ENCODE measurements around the gene NEURL2. TPM values are rescaled to one million over a fixed set of nuclear protein-coding genes. Genes with fewer than 3 reads are reported as not detected.

The NEURL2 gene
- total RNA-seq, 1 donor from 2014 or later = 3.3 TPM

Other genes with a start within 250 kb of the NEURL2 start
- not detected in 2 replicates for gene WFDC11, start 221.0 kb downstream of the NEURL2 start, total RNA-seq
- gene WFDC13, start 189.2 kb downstream of the NEURL2 start, total RNA-seq = not detected in 2 replicates
- not detected in 2 replicates for gene WFDC10B, start 186.2 kb downstream of the NEURL2 start, total RNA-seq
- gene SPINT4, start 168.9 kb downstream of the NEURL2 start, total RNA-seq = not detected in 2 replicates
- gene WFDC3, start 99.3 kb downstream of the NEURL2 start, total RNA-seq = 0.39 TPM in 1 of 2 replicates, not detected in the other
- 30.7 and 35.2 TPM in 2 replicates for gene DNTTIP1, start 99.3 kb downstream of the NEURL2 start, total RNA-seq
- gene UBE2C, start 78.6 kb downstream of the NEURL2 start, total RNA-seq = 142 and 145 TPM in 2 replicates
- 0.28 TPM in 1 of 2 replicates, not detected in the other for gene TNNC2, start 63.9 kb downstream of the NEURL2 start, total RNA-seq
- gene SNX21, start 57.4 kb downstream of the NEURL2 start, total RNA-seq = 1.5 and 2.0 TPM in 2 replicates
- 28.0 and 29.1 TPM in 2 replicates for gene ACOT8, start 33.8 kb downstream of the NEURL2 start, total RNA-seq
- 6.2 and 6.3 TPM in 2 replicates for gene ZSWIM3, start 33.6 kb downstream of the NEURL2 start, total RNA-seq
- 9.3 and 10.3 TPM in 2 replicates for gene ZSWIM1, start 10.0 kb downstream of the NEURL2 start, total RNA-seq
- 0.60 and 1.1 TPM in 2 replicates for gene SPATA25, start 3.6 kb downstream of the NEURL2 start, total RNA-seq
- 49.0 and 51.9 TPM in 2 replicates for gene CTSA, start 127 bp upstream of the NEURL2 start, total RNA-seq
- 5.5 TPM in 2 replicates for gene PLTP, start 20.9 kb upstream of the NEURL2 start, total RNA-seq
- gene PCIF1, start 43.5 kb upstream of the NEURL2 start, total RNA-seq = 27.5 and 28.6 TPM in 2 replicates
- gene ZNF335, start 81.0 kb upstream of the NEURL2 start, total RNA-seq = 35.7 and 36.1 TPM in 2 replicates
- 0.16 TPM in 1 of 2 replicates, not detected in the other for gene MMP9, start 117.7 kb upstream of the NEURL2 start, total RNA-seq
- 0.73 TPM in 1 of 2 replicates, not detected in the other for gene SLC12A5, start 138.0 kb upstream of the NEURL2 start, total RNA-seq
- 27.5 and 28.7 TPM in 2 replicates for gene NCOA5, start 198.8 kb upstream of the NEURL2 start, total RNA-seq
- 0.25 and 0.91 TPM in 2 replicates for gene CD40, start 227.1 kb upstream of the NEURL2 start, total RNA-seq

All from activated T-helper 2 cell treated with anti-CD3 and anti-CD28 coated beads, Interferon-gamma antibody, Interleukin-2, Interleukin-4, amounts not matched to agents 10 μg/mL and 5 μg/mL and 100 μg/mL, durations not matched to agents 14 hours and 24 hours and 36 hours (primary cell).